ENCODE results near the gene DTYMK. TPM values are rescaled to one million over a fixed set of nuclear protein-coding genes. Genes with fewer than 3 reads are reported as not detected.

DTYMK gene
- total RNA-seq, 1 donor from 2014 or later, result 17.3 TPM

DNA sequence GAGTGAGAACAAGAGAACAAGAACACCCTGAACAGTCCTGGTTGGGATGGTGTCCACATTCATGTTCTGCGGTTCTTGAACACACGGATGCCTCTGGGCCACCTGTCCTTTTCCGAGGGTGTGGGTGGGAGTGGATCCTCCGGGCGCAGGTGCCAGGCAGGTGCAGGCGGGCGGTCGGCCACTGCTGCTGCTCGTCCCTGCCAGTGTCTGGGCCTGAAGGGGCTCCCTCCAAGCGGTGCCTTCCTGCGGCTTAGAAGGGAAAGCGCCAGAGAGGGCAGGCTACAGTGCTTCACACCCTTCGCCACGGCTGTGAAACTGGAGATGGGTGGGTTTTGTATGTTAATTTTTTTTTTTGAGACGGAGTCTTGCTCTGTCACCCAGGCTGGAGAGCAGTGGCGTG is 39.8 kb upstream of the DTYMK start:
- Histone ChIP-seq H3K4me3 (no peak overlapping the region), H3K27ac (no peak overlapping the region), H3K9me3 (no peaks in the 10 kb centered on the region), H3K4me1 (no peaks in the 10 kb centered on the region), H3K36me3 (peaks cover 33% of the 10 kb centered on the region), H3K27me3 (ENCODE audit: low read depth) (no peaks in the 10 kb centered on the region)
- ATAC-seq, result no peak
- TF ChIP-seq, protein P1, sequence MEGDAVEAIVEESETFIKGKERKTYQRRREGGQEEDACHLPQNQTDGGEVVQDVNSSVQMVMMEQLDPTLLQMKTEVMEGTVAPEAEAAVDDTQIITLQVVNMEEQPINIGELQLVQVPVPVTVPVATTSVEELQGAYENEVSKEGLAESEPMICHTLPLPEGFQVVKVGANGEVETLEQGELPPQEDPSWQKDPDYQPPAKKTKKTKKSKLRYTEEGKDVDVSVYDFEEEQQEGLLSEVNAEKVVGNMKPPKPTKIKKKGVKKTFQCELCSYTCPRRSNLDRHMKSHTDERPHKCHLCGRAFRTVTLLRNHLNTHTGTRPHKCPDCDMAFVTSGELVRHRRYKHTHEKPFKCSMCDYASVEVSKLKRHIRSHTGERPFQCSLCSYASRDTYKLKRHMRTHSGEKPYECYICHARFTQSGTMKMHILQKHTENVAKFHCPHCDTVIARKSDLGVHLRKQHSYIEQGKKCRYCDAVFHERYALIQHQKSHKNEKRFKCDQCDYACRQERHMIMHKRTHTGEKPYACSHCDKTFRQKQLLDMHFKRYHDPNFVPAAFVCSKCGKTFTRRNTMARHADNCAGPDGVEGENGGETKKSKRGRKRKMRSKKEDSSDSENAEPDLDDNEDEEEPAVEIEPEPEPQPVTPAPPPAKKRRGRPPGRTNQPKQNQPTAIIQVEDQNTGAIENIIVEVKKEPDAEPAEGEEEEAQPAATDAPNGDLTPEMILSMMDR (IDR thresholded peaks at IDR 0.05), result no peak
- intact Hi-C loops (cut with DNase I), result no loop called here
- no peak for DNase-seq

GRCh38 chr2:241724975-241725870 is 38.6 kb upstream of the DTYMK start:
- Histone ChIP-seq H3K27ac (no peak overlapping the region), H3K27me3 (ENCODE audit: low read depth) (no peaks in the 10 kb centered on the region), H3K36me3 (peaks cover 45% of the 10 kb centered on the region), H3K9me3 (no peaks in the 10 kb centered on the region), H3K4me3 (no peak overlapping the region), H3K4me1 (no peaks in the 10 kb centered on the region)
- intact Hi-C loops (cut with DNase I), result no loop called here
- DNase-seq (no peak), ATAC-seq (no peak)
- TF ChIP-seq, protein P1 (IDR thresholded peaks at IDR 0.05), result no peak

DNA sequence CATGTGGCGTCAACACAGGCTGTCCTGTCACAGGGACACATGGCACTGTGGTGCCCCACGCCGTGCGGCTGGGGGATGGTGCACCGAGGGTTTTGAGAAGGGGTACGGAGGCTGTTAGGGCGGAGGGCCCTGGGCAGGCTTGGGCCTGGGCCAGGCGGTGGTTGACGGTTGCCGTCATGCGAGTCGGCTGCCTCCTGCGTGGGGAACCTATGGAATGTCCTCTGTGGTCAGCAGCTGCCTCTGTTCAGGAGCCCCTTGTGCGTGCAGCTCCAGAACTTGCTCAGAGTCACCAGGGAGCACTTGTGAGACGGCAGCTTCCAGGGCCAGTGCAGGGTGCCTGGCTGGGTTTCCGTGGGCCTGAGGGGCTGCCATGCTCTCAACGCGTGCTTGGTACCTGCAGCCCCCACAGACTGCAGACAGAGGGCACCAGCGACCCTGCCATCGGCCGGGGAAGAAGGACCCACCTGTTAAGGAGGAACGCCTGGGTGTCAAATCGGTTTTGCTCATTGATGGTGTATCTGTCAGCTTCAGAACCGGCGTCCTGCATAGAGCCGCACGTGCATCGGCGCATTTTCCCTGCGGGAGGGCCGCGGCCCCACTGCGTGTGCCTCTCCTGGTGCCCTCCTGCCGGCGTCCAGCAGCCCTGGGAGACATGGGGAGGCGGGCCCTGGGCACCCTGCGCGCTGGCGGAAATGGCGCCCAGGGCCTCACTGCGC is 37.8 kb upstream of the DTYMK start:
- Histone ChIP-seq H3K4me3 (no peak overlapping the region), H3K4me1 (no peaks in the 10 kb centered on the region), H3K27me3 (ENCODE audit: low read depth) (no peaks in the 10 kb centered on the region), H3K36me3 (peaks cover 53% of the 10 kb centered on the region), H3K9me3 (no peaks in the 10 kb centered on the region), H3K27ac (no peak overlapping the region)
- ATAC-seq, result no peak
- intact Hi-C loops (cut with DNase I), result no loop called here
- TF ChIP-seq, protein P1 (IDR thresholded peaks at IDR 0.05), result peak; percentile 18
- no peak for DNase-seq

DNA sequence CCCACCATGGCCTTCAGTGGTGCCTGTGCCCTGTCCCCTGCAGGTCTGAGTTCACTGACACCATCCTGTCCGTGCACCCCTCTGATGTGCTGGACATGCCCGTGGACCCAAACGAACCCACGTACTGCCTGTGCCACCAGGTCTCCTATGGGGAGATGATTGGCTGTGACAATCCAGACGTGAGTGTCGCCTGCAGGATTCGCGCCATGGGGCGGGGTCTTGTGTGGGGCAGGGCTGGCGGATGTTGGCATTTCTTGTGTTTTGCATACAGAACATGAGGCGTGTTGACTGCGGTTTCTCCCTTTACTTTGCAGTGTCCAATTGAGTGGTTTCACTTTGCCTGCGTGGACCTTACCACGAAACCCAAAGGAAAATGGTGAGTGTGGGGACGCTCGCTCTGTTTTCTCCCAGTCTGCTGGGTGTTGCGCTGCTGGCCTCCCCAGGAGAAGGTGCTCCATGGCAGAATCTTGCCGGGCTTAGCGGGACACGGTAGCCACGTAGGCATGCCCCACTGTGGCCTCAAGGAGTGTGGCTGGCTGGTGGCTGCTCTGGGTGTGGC is 36.4 kb upstream of the DTYMK start:
- no peaks in the 10 kb centered on the region for H3K27me3 ChIP-seq (ENCODE audit: low read depth)
- no peaks in the 10 kb centered on the region for H3K9me3 ChIP-seq
- H3K27ac ChIP-seq, result no peak overlapping the region
- TF ChIP-seq, protein P1 (IDR thresholded peaks at IDR 0.05), result no peak
- H3K36me3 ChIP-seq, result peaks cover 63% of the 10 kb centered on the region
- no peak overlapping the region for H3K4me3 ChIP-seq
- H3K4me1 ChIP-seq, result no peaks in the 10 kb centered on the region
- no peak for ATAC-seq
- intact Hi-C loops (cut with DNase I), result no loop called here
- no peak for DNase-seq

- Histone ChIP-seq H3K4me3 (no peak overlapping the region), H3K36me3 (peaks cover 72% of the 10 kb centered on the region), H3K9me3 (no peaks in the 10 kb centered on the region), H3K27ac (no peak overlapping the region), H3K27me3 (ENCODE audit: low read depth) (no peaks in the 10 kb centered on the region), H3K4me1 (no peaks in the 10 kb centered on the region)
- ATAC-seq (no peak), DNase-seq (no peak)
- intact Hi-C loops (cut with DNase I), result no loop called here
- TF ChIP-seq, protein P1 (IDR thresholded peaks at IDR 0.05), result no peak
Observed at GRCh38 chr2:241721852-241722251, 35.2 kb upstream of the DTYMK start.
